ENCODE measurements around the gene ARHGEF33. TPM values are rescaled to one million over a fixed set of nuclear protein-coding genes. Genes with fewer than 3 reads are reported as not detected.
A peak's percentile ranks its signal among the peaks of the same experiment; 100 is the strongest.

The ARHGEF33 gene
- total and polyA plus RNA-seq, 2 of the 13 experiments (the other 11 are each of a cell fraction or from before 2014, with no cell fraction given): 0.04 TPM; not detected in 1

GRCh38 chr2:38875576-38876367 lies 13.9 kb upstream of the ARHGEF33 start, which contains the start of the genes DHX57 and MORN2:
TSS of gene DHX57 (minus strand) at chr2:38875934. CDS start at chr2:38868405, 7,529 bp downstream.
TSS of gene MORN2 (plus strand) at chr2:38875976.
- CTCF ChIA-PET (ENCODE audit: low intra/inter-chr PET ratio, low total read pairs): no interaction called here
- peak within 1 kb of the TSS; percentile 97 for H2AFZ ChIP-seq (ENCODE audit: low read length)
- peak within 1 kb of the TSS; percentile 58 to 97 (median 81) for H3K4me3 ChIP-seq (replicated peaks in 1 of 3; ENCODE audit: insufficient read depth in 1 of 3, low read depth in 2 of 3, low read length in 3 of 3)
- POLR2A ChIA-PET: interaction anchor here (0.7 to 2.4 kb wide), 7 partner anchors 18 to 275 kb away, joined by 3 to 8 read pairs (median 4); partner anchors contain the start of genes SOS1 and SRSF7
- peak within 1 kb of the TSS; percentile 54 for H3K27ac ChIP-seq (ENCODE audit: extremely low read length, insufficient read depth, low read length)
- H3K27me3 ChIP-seq (ENCODE audit: control insufficient read depth in 1 of 2, insufficient read depth in 2 of 2, low read length in 2 of 2): no peaks in the 10 kb centered on the region; a peak in 1 of 5 replicates
- BruUV-seq (replicated peaks): no TSS peak
- no peaks in the 10 kb centered on the region for H4K20me1 ChIP-seq (ENCODE audit: insufficient read depth, low read length)
- intact Hi-C loops (cut with micrococcal nuclease; ENCODE audit: unreplicated experiment) (loop anchor here (2.0 to 10.0 kb wide), 3 partner anchors 52 to 259 kb away; no protein-coding TSS in a partner anchor), in situ Hi-C loops (cut with HindIII; ENCODE audit: extremely low pct_ligation_motif_present, low pct_unique_long_range_greater_than_20kb) (no loop called here)
- ATAC-seq (peak; percentile 99), FAIRE-seq (peak; percentile 63), DNase-seq (ENCODE audit: low spot score) (peak; percentile 87)
- H3K9ac ChIP-seq (ENCODE audit: insufficient read depth, low read depth, low read length): peak within 1 kb of the TSS; percentile 74
- H3K9me3 ChIP-seq (ENCODE audit: low read length): no peaks in the 10 kb centered on the region
- H3K36me3 ChIP-seq (replicated peaks in 1 of 2; ENCODE audit: control insufficient read depth in 1 of 2, insufficient read depth in 2 of 2, low read length in 2 of 2): no peaks in the 10 kb centered on the region
- 0% methylated on average over 31 of the region's 52 CpGs for WGBS (ENCODE audit: low lambda C conversion rate)
- H3K4me1 ChIP-seq (ENCODE audit: insufficient read depth, low read length): peaks cover 28% of the 10 kb centered on the region
- peaks cover 35% of the 10 kb centered on the region for H3K79me2 ChIP-seq (ENCODE audit: insufficient read depth, low read length)
- peak within 1 kb of the TSS; percentile 95 for H3K4me2 ChIP-seq (ENCODE audit: low read depth, low read length)
- TF ChIP-seq ZBTB21 (CRISPR knock-in tag; IDR thresholded peaks at IDR 0.05) (no peak), RERE (CRISPR knock-in tag; IDR thresholded peaks at IDR 0.05; ENCODE audit: low read depth) (no peak), LBX2 (CRISPR knock-in tag; IDR thresholded peaks at IDR 0.05; ENCODE audit: borderline replicate concordance) (peak; percentile 94; the same call in 1 of the 2 replicates), SIN3A (IDR thresholded peaks at IDR 0.05; ENCODE audit: borderline replicate concordance, low read depth, low read length) (peak; percentile 99), FOXO4 (CRISPR knock-in tag; conservative IDR thresholded peaks at IDR 0.05) (0 out of 2 replicates have a peak, but pooled peaks have one; percentile 90), BRF2 (CRISPR knock-in tag; IDR thresholded peaks at IDR 0.05) (peak; percentile 39; the same call in 1 of the 2 replicates), TFDP2 (CRISPR knock-in tag; IDR thresholded peaks at IDR 0.05) (peak; percentile 73), MAFG (CRISPR knock-in tag; IDR thresholded peaks at IDR 0.05) (no peak), KAT8 (CRISPR knock-in tag; IDR thresholded peaks at IDR 0.05) (peak; percentile 96), WIZ (CRISPR knock-in tag; IDR thresholded peaks at IDR 0.05) (peak; percentile 94; the same call in 1 of the 2 replicates), MXD4 (CRISPR knock-in tag; IDR thresholded peaks at IDR 0.05) (peak; percentile 78), MED8 (CRISPR knock-in tag; IDR thresholded peaks at IDR 0.05; ENCODE audit: insufficient replicate concordance) (peak; percentile 20)
